ENCODE measurements around the gene CENPX.

DNA sequence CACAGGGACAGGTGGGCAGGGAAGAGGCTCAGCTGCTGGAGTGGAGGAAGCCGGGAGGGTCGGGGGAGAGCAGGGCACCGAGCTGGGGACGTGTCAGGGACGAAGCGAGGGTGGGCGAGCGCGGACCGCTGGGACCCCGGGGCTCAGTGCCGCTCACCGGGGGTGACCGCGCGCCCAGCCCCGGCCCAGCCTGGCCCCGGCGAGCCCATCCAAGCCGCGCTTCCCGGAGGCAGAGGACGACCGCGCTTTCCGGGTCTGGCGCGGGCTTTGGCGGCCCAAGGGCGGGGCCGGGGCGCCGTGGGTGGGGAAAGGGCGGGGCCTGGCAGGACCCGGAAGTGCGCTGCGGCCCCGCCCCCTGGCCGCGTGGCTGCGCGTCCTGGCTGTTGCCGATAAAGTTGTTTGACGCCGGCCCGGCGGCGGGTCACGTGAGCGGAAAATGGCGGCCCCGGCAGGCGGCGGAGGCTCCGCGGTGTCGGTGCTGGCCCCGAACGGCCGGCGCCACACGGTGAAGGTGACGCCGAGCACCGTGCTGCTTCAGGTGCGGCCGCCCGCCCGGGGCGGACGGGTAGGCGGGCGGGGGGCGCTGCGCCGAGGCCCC lies 45.4 kb downstream of the CENPX start, which contains the start of gene ASPSCR1:
- TF ChIP-seq HDGF (IDR thresholded peaks at IDR 0.05; ENCODE audit: borderline replicate concordance) (no peak), SUZ12 (IDR thresholded peaks at IDR 0.05) (no peak), ELF4 (IDR thresholded peaks at IDR 0.05) (no peak; the same call in none of the 2 replicates), CTBP1 (IDR thresholded peaks at IDR 0.05; ENCODE audit: borderline replicate concordance) (no peak), FOXM1 (IDR thresholded peaks at IDR 0.05; ENCODE audit: borderline replicate concordance) (no peak; the same call in 1 of the 2 replicates), SP1 (IDR thresholded peaks at IDR 0.05) (no peak), FOXA1 (IDR thresholded peaks at IDR 0.05) (no peak), BHLHE40 (IDR thresholded peaks at IDR 0.05; ENCODE audit: borderline replicate concordance) (no peak), ZNF384 (IDR thresholded peaks at IDR 0.05) (no peak), L3MBTL2 (conservative IDR thresholded peaks at IDR 0.05) (no peak), TARDBP (IDR thresholded peaks at IDR 0.05) (no peak), NFRKB (IDR thresholded peaks at IDR 0.05) (no peak)
- TF ChIP-seq, protein P1, sequence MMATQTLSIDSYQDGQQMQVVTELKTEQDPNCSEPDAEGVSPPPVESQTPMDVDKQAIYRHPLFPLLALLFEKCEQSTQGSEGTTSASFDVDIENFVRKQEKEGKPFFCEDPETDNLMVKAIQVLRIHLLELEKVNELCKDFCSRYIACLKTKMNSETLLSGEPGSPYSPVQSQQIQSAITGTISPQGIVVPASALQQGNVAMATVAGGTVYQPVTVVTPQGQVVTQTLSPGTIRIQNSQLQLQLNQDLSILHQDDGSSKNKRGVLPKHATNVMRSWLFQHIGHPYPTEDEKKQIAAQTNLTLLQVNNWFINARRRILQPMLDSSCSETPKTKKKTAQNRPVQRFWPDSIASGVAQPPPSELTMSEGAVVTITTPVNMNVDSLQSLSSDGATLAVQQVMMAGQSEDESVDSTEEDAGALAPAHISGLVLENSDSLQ (IDR thresholded peaks at IDR 0.05): no peak
